HL-60 (cell line): ENCODE data around the gene C16orf95.
"Not testable (repeated sequence)": the region's sequence is repeated elsewhere in the genome, so short reads cannot be mapped to it uniquely, and the experiment has no call there.

ENCODE experiments used
- DNase-seq, 2 experiments: peaks; one replicate each; pipeline ENCODE4 v3.0.0-alpha.2; 2010 to 2020; ENCODE audit warnings: low read depth in 1 of 2, low spot score in 1 of 2
- H3K27ac ChIP-seq: fragments of 250-450 bp; sonication (Bioruptor Pico); replicated peaks from 2 replicates; pipeline ENCODE4 v1.5.1; 2020; ENCODE audit warnings: mild to moderate bottlenecking, moderate library complexity
- H3K27me3 ChIP-seq: fragments of 250-450 bp; sonication (Bioruptor Pico); 2 replicates; pipeline ENCODE4 v1.5.1; 2021; ENCODE audit warnings: mild to moderate bottlenecking, moderate library complexity; ENCODE audit not compliant: insufficient read depth, poor library complexity, severe bottlenecking
- H3K4me3 ChIP-seq: replicated peaks from 2 replicates; pipeline ENCODE4 v1.5.1; 2011; ENCODE audit warnings: mild to moderate bottlenecking, control low read depth, low read length; ENCODE audit not compliant: insufficient read depth
- CTCF ChIP-seq: IDR thresholded peaks from one replicate; pipeline ENCODE4 v1.5.1; 2011; ENCODE audit warnings: low read length, control low read depth, inconsistent platforms; ENCODE audit not compliant: insufficient read depth
- GABPA ChIP-seq: IDR thresholded peaks from 2 replicates; pipeline ENCODE4 v1.6.1; 2012; ENCODE audit warnings: low read depth
- POLR2AphosphoS5 ChIP-seq: IDR thresholded peaks from 2 replicates; pipeline ENCODE4 v1.6.1; 2012; ENCODE audit warnings: low read depth
- REST ChIP-seq: IDR thresholded peaks from 2 replicates; pipeline ENCODE4 v1.6.1; 2012; ENCODE audit warnings: low read depth; ENCODE audit not compliant: insufficient replicate concordance
- SPI1 ChIP-seq: IDR thresholded peaks from 2 replicates; pipeline ENCODE4 v1.6.1; 2012; ENCODE audit warnings: low read depth, mild to moderate bottlenecking, borderline replicate concordance

Gene C16orf95

GRCh38 chr16:87340198-87340597 is 23.0 kb upstream of the C16orf95 start:
- TF ChIP-seq GABPA: no peak
- no peak for TF ChIP-seq CTCF
- TF ChIP-seq POLR2AphosphoS5: no peak
- no peak for TF ChIP-seq REST
- TF ChIP-seq SPI1: no peak
- H3K27ac ChIP-seq: no peak overlapping the region
- H3K4me3 ChIP-seq: no peak overlapping the region
- H3K27me3 ChIP-seq: no peaks in the 10 kb centered on the region
- no peak for DNase-seq

GRCh38 chr16:87339724-87340105 is 22.5 kb upstream of the C16orf95 start:
- not testable (repeated sequence) for H3K27me3 ChIP-seq, DNase-seq, H3K4me3 ChIP-seq, H3K27ac ChIP-seq

- no peak for DNase-seq
- Histone ChIP-seq H3K27me3 (no peaks in the 10 kb centered on the region), H3K27ac (no peak overlapping the region), H3K4me3 (no peak overlapping the region)
- TF ChIP-seq POLR2AphosphoS5 (no peak), SPI1 (no peak), CTCF (no peak), GABPA (no peak), REST (no peak)
Observed at GRCh38 chr16:87339086-87339723, 22.0 kb upstream of the C16orf95 start.

GRCh38 chr16:87338155-87338765 is 21.1 kb upstream of the C16orf95 start:
- Histone ChIP-seq H3K27ac (no peak overlapping the region), H3K4me3 (no peak overlapping the region), H3K27me3 (no peaks in the 10 kb centered on the region)
- no peak for DNase-seq
- TF ChIP-seq CTCF (no peak), SPI1 (no peak), POLR2AphosphoS5 (no peak), GABPA (no peak), REST (no peak)
